Breast epithelium (tissue), 4 donors: ENCODE data around the gene TM9SF2. TPM values are rescaled to one million over a fixed set of nuclear protein-coding genes. Genes with fewer than 3 reads are reported as not detected.

Source experiments
- DNase-seq, 2 donors: peaks; one replicate each; pipeline ENCODE4 v3.0.0-alpha.2; 2019; ENCODE audit warnings: low spot score in 2 of 2
- H3K27ac ChIP-seq, 2 donors: fragments of 200-600 bp; sonication (generic) in 1 of 2; one replicate each; pipeline ENCODE4 v1.5.1; 2016 to 2019; ENCODE audit warnings: mild to moderate bottlenecking in 1 of 2
- H3K27me3 ChIP-seq, 2 donors: fragments of 200-600 bp; sonication (generic) in 1 of 2; one replicate each; pipeline versions ENCODE4 v1.5.1 to v1.6.0; 2017 to 2019; ENCODE audit warnings: control low read depth in 1 of 2, mild to moderate bottlenecking in 1 of 2
- H3K36me3 ChIP-seq: fragments of 200-600 bp; one replicate; pipeline ENCODE4 v1.5.1; 2019
- H3K4me1 ChIP-seq, 2 donors: fragments of 200-600 bp; sonication (generic); one replicate each; pipeline ENCODE4 v1.5.1; 2016 to 2019; ENCODE audit warnings: control low read depth in 1 of 2
- H3K4me3 ChIP-seq, 3 donors: fragments of 200-600 bp; sonication (generic); 1 replicate in 2 of 3; 2 replicates in 1 of 3; pipeline ENCODE4 v1.5.1; 2016 to 2019; ENCODE audit warnings: mild to moderate bottlenecking in 3 of 3, moderate library complexity in 2 of 3
- H3K9me3 ChIP-seq, 2 donors: fragments of 200-600 bp; sonication (generic) in 1 of 2; one replicate each; pipeline ENCODE4 v1.5.1; 2016 to 2019; ENCODE audit warnings: control low read depth in 1 of 2
- POLR2A ChIP-seq: fragments of 450-650 bp; IDR thresholded peaks from one replicate; pipeline ENCODE4 v1.6.1; 2016; ENCODE audit warnings: antibody characterized with exemption, mild to moderate bottlenecking, moderate library complexity
- POLR2AphosphoS5 ChIP-seq, 3 donors: sonication (generic); formaldehyde crosslinking; IDR thresholded peaks; one replicate each; pipeline ENCODE4 v1.6.1; 2017; ENCODE audit warnings: antibody characterized with exemption in 3 of 3
- intact Hi-C: fragments of 100-400 bp; cut with DNase I; formaldehyde crosslinking; loops from one replicate; pipeline ENCODE4 v1.15.1; 2023; ENCODE audit warnings: low total_unique reads
- total RNA-seq, 3 donors: library from RNA; depleted of rRNA; stranded (reverse); fragments of >200 nt; gene quantifications; one replicate each; pipeline ENCODE4 v1.1.0, GENCODE V29; 2016
- TF ChIP-seq, protein P1 (sequence below), 3 donors: fragments of 450-650 bp; IDR thresholded peaks; one replicate each; pipeline ENCODE4 v1.5.1; 2016 to 2017; ENCODE audit warnings: antibody characterized with exemption in 3 of 3, mild to moderate bottlenecking in 3 of 3, moderate library complexity in 3 of 3

TM9SF2 gene
- total RNA-seq, 3 donors from 2014 or later = 95.1 to 155 (median 107) TPM

DNA sequence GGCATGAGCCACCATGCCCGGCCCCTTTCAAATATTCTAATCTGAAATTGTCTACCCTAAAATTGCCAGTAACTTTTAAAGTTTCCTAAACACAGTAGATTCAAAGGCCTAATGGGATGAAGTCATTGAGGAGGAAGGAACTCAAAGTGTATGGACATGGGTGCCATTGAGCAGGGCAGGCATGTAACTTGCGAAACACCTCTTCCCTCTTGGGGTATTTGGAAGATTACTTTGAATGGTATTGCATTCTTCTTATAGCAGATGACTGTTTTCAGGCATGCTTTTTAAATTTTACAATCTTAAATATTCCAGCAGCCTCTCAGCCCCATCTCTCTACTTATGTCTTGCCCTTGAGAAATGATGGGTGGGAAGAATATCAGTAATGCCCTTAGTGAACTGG, 21.0 kb downstream of the TM9SF2 start:
- H3K4me1 ChIP-seq = no peaks in the 10 kb centered on the region
- DNase-seq = no peak
- H3K9me3 ChIP-seq = no peaks in the 10 kb centered on the region
- H3K36me3 ChIP-seq = no peaks in the 10 kb centered on the region
- intact Hi-C loops = no loop called here
- no peak overlapping the region for H3K4me3 ChIP-seq
- TF ChIP-seq, protein P1, sequence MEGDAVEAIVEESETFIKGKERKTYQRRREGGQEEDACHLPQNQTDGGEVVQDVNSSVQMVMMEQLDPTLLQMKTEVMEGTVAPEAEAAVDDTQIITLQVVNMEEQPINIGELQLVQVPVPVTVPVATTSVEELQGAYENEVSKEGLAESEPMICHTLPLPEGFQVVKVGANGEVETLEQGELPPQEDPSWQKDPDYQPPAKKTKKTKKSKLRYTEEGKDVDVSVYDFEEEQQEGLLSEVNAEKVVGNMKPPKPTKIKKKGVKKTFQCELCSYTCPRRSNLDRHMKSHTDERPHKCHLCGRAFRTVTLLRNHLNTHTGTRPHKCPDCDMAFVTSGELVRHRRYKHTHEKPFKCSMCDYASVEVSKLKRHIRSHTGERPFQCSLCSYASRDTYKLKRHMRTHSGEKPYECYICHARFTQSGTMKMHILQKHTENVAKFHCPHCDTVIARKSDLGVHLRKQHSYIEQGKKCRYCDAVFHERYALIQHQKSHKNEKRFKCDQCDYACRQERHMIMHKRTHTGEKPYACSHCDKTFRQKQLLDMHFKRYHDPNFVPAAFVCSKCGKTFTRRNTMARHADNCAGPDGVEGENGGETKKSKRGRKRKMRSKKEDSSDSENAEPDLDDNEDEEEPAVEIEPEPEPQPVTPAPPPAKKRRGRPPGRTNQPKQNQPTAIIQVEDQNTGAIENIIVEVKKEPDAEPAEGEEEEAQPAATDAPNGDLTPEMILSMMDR (IDR thresholded peaks at IDR 0.05) = no peak
- TF ChIP-seq POLR2A (no peak), POLR2AphosphoS5 (IDR thresholded peaks at IDR 0.05) (no peak)
- no peak overlapping the region for H3K27ac ChIP-seq
- H3K27me3 ChIP-seq = no peaks in the 10 kb centered on the region

DNA sequence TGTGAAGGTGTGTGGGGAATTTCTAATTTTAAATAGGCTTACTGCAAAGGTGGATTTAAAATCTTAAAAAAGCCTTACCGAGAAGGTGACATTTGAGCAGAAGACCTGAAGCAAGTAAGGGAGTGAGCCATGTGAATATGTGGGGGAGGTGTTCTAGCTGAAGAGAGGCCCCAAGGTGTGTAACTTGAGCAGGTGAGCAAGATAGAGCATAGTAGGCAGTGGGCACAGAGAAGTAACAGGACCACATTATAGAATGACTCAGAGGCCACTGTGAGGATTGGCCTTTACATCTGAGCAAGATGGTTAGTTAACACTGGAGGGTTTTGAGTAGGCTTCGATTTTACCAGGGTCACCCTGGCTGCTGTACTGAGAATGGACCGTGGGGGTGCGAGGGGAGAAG, 22.6 kb downstream of the TM9SF2 start:
- Histone ChIP-seq H3K4me3 (no peak overlapping the region), H3K36me3 (no peaks in the 10 kb centered on the region), H3K9me3 (no peaks in the 10 kb centered on the region), H3K27me3 (no peaks in the 10 kb centered on the region), H3K4me1 (no peaks in the 10 kb centered on the region), H3K27ac (no peak overlapping the region)
- intact Hi-C loops = no loop called here
- DNase-seq = no peak
- TF ChIP-seq POLR2AphosphoS5 (IDR thresholded peaks at IDR 0.05) = no peak
- no peak for TF ChIP-seq POLR2A
- TF ChIP-seq, protein P1 (IDR thresholded peaks at IDR 0.05) = no peak

DNA sequence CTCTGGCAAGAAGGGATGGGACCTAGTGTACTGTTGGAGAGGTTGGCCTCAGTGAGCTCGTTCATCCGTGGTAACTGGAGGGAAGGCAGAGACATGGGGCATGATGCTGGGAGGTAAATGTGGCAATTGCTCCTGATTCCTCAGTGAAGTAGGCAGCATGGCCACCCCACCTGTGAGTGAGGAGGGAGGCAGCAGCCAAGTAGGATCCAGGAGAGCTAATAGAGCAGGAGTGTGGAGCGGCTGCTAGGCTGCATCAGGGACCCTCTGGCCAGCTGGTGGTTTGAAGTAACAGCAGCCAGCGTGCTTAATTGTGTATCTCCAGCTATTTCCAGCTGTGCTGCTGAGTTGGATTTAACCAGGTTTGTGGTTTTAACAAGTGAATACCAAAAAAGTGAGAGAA, 24.7 kb downstream of the TM9SF2 start:
- Histone ChIP-seq H3K4me3 (no peak overlapping the region), H3K27me3 (no peaks in the 10 kb centered on the region), H3K4me1 (no peaks in the 10 kb centered on the region), H3K36me3 (no peaks in the 10 kb centered on the region), H3K9me3 (no peaks in the 10 kb centered on the region), H3K27ac (no peak overlapping the region)
- intact Hi-C loops = no loop called here
- DNase-seq = no peak
- TF ChIP-seq POLR2A (no peak), POLR2AphosphoS5 (IDR thresholded peaks at IDR 0.05) (no peak)
- TF ChIP-seq, protein P1 (IDR thresholded peaks at IDR 0.05) = no peak

- H3K36me3 ChIP-seq = no peaks in the 10 kb centered on the region
- no peaks in the 10 kb centered on the region for H3K27me3 ChIP-seq
- H3K4me1 ChIP-seq = no peaks in the 10 kb centered on the region
- DNase-seq = no peak
- no peak overlapping the region for H3K27ac ChIP-seq
- intact Hi-C loops = no loop called here
- H3K4me3 ChIP-seq = no peak overlapping the region
- no peaks in the 10 kb centered on the region for H3K9me3 ChIP-seq
- TF ChIP-seq, protein P1 (IDR thresholded peaks at IDR 0.05) = no peak
- TF ChIP-seq POLR2A = no peak
- no peak for TF ChIP-seq POLR2AphosphoS5 (IDR thresholded peaks at IDR 0.05)
Observed at GRCh38 chr13:99526549-99526948, 25.3 kb downstream of the TM9SF2 start.

DNA sequence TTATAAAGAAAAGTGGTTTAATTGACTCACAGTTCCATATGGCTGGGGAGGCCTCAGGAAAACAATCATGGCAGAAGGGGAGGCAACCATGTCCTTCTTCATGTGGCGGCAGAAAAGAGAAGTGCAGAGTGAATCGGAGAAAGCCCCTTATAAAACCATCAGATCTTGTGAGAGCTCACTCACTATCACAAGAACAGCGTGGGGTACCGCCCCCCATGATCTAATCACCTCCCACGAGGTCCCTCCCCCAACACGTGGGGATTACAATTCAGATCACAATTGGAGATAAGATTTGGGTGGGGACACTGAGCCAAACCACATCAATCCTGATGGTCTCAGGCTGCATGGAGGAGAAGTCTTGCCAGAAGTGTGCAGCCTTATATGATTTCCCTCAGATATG, 26.0 kb downstream of the TM9SF2 start:
- Histone ChIP-seq H3K27ac (no peak overlapping the region), H3K4me3 (no peak overlapping the region), H3K36me3 (no peaks in the 10 kb centered on the region), H3K9me3 (no peaks in the 10 kb centered on the region), H3K27me3 (no peaks in the 10 kb centered on the region), H3K4me1 (no peaks in the 10 kb centered on the region)
- intact Hi-C loops = no loop called here
- TF ChIP-seq, protein P1 (IDR thresholded peaks at IDR 0.05) = no peak
- DNase-seq = no peak
